Smooth muscle cell (in vitro differentiated cells): ENCODE data around the gene ANO2. TPM values are rescaled to one million over a fixed set of nuclear protein-coding genes. Genes with fewer than 3 reads are reported as not detected.

Source experiments
- DNase-seq: peaks from one replicate; lab custom pipeline; 2025; ENCODE audit not compliant: unreplicated experiment; lab: John Stamatoyannopoulos, UW
- H2AFZ ChIP-seq: fragments of 200-600 bp; sonication (generic); 2 replicates; pipeline ENCODE4 v1.6.0; 2016; ENCODE audit warnings: antibody characterized with exemption, low read depth, mild to moderate bottlenecking
- H3F3A ChIP-seq: fragments of 200-600 bp; sonication (generic); 2 replicates; pipeline ENCODE4 v1.6.0; 2017; ENCODE audit warnings: antibody characterized with exemption, low read depth
- H3K27ac ChIP-seq: fragments of 200-600 bp; sonication (generic); 2 replicates; pipeline ENCODE4 v1.5.1; 2016; ENCODE audit warnings: low read depth, mild to moderate bottlenecking
- H3K27me3 ChIP-seq: fragments of 200-600 bp; sonication (generic); 2 replicates; pipeline ENCODE4 v1.6.1; 2016; ENCODE audit warnings: low read depth, mild to moderate bottlenecking
- H3K36me3 ChIP-seq: fragments of 200-600 bp; sonication (generic); 2 replicates; pipeline ENCODE4 v1.5.1; 2016; ENCODE audit warnings: low read depth
- H3K4me1 ChIP-seq: fragments of 200-600 bp; sonication (generic); 2 replicates; pipeline ENCODE4 v1.5.1; 2016; ENCODE audit warnings: low read depth
- H3K4me2 ChIP-seq: fragments of 200-600 bp; sonication (generic); 2 replicates; pipeline ENCODE4 v1.6.0; 2016; ENCODE audit warnings: mild to moderate bottlenecking
- H3K4me3 ChIP-seq: fragments of 200-600 bp; sonication (generic); 2 replicates; pipeline ENCODE4 v1.5.1; 2016; ENCODE audit warnings: mild to moderate bottlenecking
- H3K79me2 ChIP-seq: fragments of 200-600 bp; sonication (generic); 2 replicates; pipeline ENCODE4 v1.6.0; 2016; ENCODE audit warnings: low read depth, mild to moderate bottlenecking
- H3K9ac ChIP-seq: fragments of 200-600 bp; sonication (generic); 2 replicates; pipeline ENCODE4 v1.6.0; 2016; ENCODE audit warnings: low read depth
- H3K9me3 ChIP-seq: fragments of 200-600 bp; sonication (generic); replicated peaks from 2 replicates; pipeline ENCODE4 v1.5.1; 2016; ENCODE audit warnings: low read depth
- H4K20me1 ChIP-seq: fragments of 200-600 bp; sonication (generic); 2 replicates; pipeline ENCODE4 v1.6.0; 2016; ENCODE audit warnings: low read depth
- WGBS: methylation state at CpG from one replicate; pipeline ENCODE4 v1.1.7; 2016; ENCODE audit warnings: low lambda C conversion rate; 5-methylcytosine and 5-hydroxymethylcytosine counted together
- polyA plus RNA-seq: library from polyadenylated mRNA; unstranded; fragments of >200 nt; fragmentation: Nextera tagmentation; extraction: Ambion mirVana; gene quantifications from 2 replicates; pipeline ENCODE4 v1.2.1, GENCODE V29; 2016
- total RNA-seq: library from RNA; depleted of rRNA; stranded (reverse); fragments of >200 nt; gene quantifications from 2 replicates; pipeline ENCODE4 v1.2.3, GENCODE V29; 2014
- TF ChIP-seq, protein P1 (sequence below): fragments of 200-600 bp; sonication (generic); IDR thresholded peaks from 2 replicates; pipeline ENCODE4 v1.5.1; 2017; ENCODE audit warnings: borderline replicate concordance, mild to moderate bottlenecking, antibody characterized with exemption; ENCODE audit not compliant: insufficient read depth, poor library complexity, severe bottlenecking

Gene ANO2
- total and polyA plus RNA-seq, 2 experiments from 2014 or later = 0.18 TPM; not detected in 1

GRCh38 chr12:5533368-5533767, 411.7 kb downstream of the ANO2 start:
- Histone ChIP-seq H4K20me1 (no peaks in the 10 kb centered on the region), H3K4me2 (no peak overlapping the region), H3K4me1 (no peaks in the 10 kb centered on the region), H3K27ac (no peak overlapping the region), H3K79me2 (no peaks in the 10 kb centered on the region), H3K27me3 (no peaks in the 10 kb centered on the region), H3K36me3 (no peaks in the 10 kb centered on the region), H3K4me3 (no peak overlapping the region), H3K9me3 (no peaks in the 10 kb centered on the region), H2AFZ (no peak overlapping the region), H3F3A (no peaks in the 10 kb centered on the region), H3K9ac (no peak overlapping the region)
- WGBS = 74% methylated on average over 3 of the region's 3 CpGs
- no peak for DNase-seq
- TF ChIP-seq, protein P1, sequence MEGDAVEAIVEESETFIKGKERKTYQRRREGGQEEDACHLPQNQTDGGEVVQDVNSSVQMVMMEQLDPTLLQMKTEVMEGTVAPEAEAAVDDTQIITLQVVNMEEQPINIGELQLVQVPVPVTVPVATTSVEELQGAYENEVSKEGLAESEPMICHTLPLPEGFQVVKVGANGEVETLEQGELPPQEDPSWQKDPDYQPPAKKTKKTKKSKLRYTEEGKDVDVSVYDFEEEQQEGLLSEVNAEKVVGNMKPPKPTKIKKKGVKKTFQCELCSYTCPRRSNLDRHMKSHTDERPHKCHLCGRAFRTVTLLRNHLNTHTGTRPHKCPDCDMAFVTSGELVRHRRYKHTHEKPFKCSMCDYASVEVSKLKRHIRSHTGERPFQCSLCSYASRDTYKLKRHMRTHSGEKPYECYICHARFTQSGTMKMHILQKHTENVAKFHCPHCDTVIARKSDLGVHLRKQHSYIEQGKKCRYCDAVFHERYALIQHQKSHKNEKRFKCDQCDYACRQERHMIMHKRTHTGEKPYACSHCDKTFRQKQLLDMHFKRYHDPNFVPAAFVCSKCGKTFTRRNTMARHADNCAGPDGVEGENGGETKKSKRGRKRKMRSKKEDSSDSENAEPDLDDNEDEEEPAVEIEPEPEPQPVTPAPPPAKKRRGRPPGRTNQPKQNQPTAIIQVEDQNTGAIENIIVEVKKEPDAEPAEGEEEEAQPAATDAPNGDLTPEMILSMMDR = no peak

- Histone ChIP-seq H3K9me3 (no peaks in the 10 kb centered on the region), H3K27ac (no peak overlapping the region), H3K4me3 (no peak overlapping the region), H4K20me1 (no peaks in the 10 kb centered on the region), H3K79me2 (no peaks in the 10 kb centered on the region), H3K27me3 (peaks cover 8% of the 10 kb centered on the region), H3K4me1 (no peaks in the 10 kb centered on the region), H3K36me3 (no peaks in the 10 kb centered on the region), H3F3A (no peaks in the 10 kb centered on the region), H2AFZ (no peak overlapping the region), H3K9ac (no peak overlapping the region), H3K4me2 (no peak overlapping the region)
- no peak for DNase-seq
- TF ChIP-seq, protein P1 = no peak
- WGBS = 98% methylated on average over 4 of the region's 4 CpGs
These were observed 419.2 kb downstream of the ANO2 start for GRCh38 chr12:5525783-5526367.

- Histone ChIP-seq H2AFZ (no peak overlapping the region), H3K4me2 (no peak overlapping the region), H3K27me3 (peaks cover 8% of the 10 kb centered on the region), H3K27ac (no peak overlapping the region), H4K20me1 (no peaks in the 10 kb centered on the region), H3K4me1 (no peaks in the 10 kb centered on the region), H3K9me3 (no peaks in the 10 kb centered on the region), H3K9ac (no peak overlapping the region), H3K36me3 (no peaks in the 10 kb centered on the region), H3F3A (no peaks in the 10 kb centered on the region), H3K79me2 (no peaks in the 10 kb centered on the region), H3K4me3 (no peak overlapping the region)
- DNase-seq = no peak
- TF ChIP-seq, protein P1 = no peak
- 95% methylated on average over 15 of the region's 15 CpGs for WGBS
These were observed 420.2 kb downstream of the ANO2 start for GRCh38 chr12:5524769-5525436.
